Testis (tissue), 3 donors: ENCODE data around the gene OS9. TPM values are rescaled to one million over a fixed set of nuclear protein-coding genes. Genes with fewer than 3 reads are reported as not detected.

ENCODE experiments used
- DNase-seq: peaks from one replicate; pipeline ENCODE4 v3.0.0-alpha.2; 2019
- H3K27ac ChIP-seq, 2 donors: fragments of 200-600 bp; sonication (generic); one replicate each; pipeline ENCODE4 v1.5.1; 2019
- H3K27me3 ChIP-seq: fragments of 200-600 bp; sonication (generic); one replicate; pipeline ENCODE4 v1.5.1; 2019
- H3K36me3 ChIP-seq: fragments of 200-600 bp; sonication (generic); one replicate; pipeline ENCODE4 v1.5.1; 2017; ENCODE audit warnings: low read depth; ENCODE audit errors: missing control alignments
- H3K4me1 ChIP-seq: fragments of 200-600 bp; sonication (generic); one replicate; pipeline ENCODE4 v1.5.1; 2019
- H3K4me3 ChIP-seq, 2 donors: fragments of 200-600 bp; sonication (generic); one replicate each; pipeline ENCODE4 v1.5.1; 2017 to 2019
- H3K9me3 ChIP-seq: fragments of 200-600 bp; sonication (generic); one replicate; pipeline ENCODE4 v1.5.1; 2017
- POLR2A ChIP-seq: fragments of 450-650 bp; IDR thresholded peaks from one replicate; pipeline ENCODE4 v1.6.1; 2017; ENCODE audit warnings: antibody characterized with exemption, mild to moderate bottlenecking, moderate library complexity
- WGBS, 2 donors: methylation state at CpG; one replicate each; pipeline ENCODE4 v1.1.5; 2018; 5-methylcytosine and 5-hydroxymethylcytosine counted together
- intact Hi-C: fragments of 100-400 bp; cut with DNase I; formaldehyde crosslinking; loops from one replicate; pipeline ENCODE4 v1.15.1; 2023; ENCODE audit warnings: low total_unique reads
- polyA plus RNA-seq: library from polyadenylated mRNA; stranded (reverse); fragments of 350-450 nt; fragmentation: Illumina TruSeq; extraction: RNeasy Lipid Tissue Mini Kit (QIAGEN cat#74804); gene quantifications from one replicate; pipeline ENCODE4 v1.2.3, GENCODE V29; 2014; ENCODE audit warnings: low read depth, low replicate concordance; ENCODE audit not compliant: insufficient read depth
- total RNA-seq, 2 donors: library from RNA; depleted of rRNA; stranded (reverse); fragments of >200 nt; gene quantifications; one replicate each; pipeline ENCODE4 v1.2.3, GENCODE V29; 2016
- TF ChIP-seq, protein P1 (sequence below), 3 experiments: fragments of 450-650 bp in 2 of 3; fragments of 200-600 bp in 1 of 3; sonication (generic) in 1 of 3; IDR thresholded peaks; one replicate each; pipeline ENCODE4 v1.5.1; 2016 to 2019; ENCODE audit warnings: antibody characterized with exemption in 3 of 3, mild to moderate bottlenecking in 2 of 3, moderate library complexity in 1 of 3

The OS9 gene
- total and polyA plus RNA-seq, 3 donors from 2014 or later = 88.1 to 158 (median 121) TPM

DNA sequence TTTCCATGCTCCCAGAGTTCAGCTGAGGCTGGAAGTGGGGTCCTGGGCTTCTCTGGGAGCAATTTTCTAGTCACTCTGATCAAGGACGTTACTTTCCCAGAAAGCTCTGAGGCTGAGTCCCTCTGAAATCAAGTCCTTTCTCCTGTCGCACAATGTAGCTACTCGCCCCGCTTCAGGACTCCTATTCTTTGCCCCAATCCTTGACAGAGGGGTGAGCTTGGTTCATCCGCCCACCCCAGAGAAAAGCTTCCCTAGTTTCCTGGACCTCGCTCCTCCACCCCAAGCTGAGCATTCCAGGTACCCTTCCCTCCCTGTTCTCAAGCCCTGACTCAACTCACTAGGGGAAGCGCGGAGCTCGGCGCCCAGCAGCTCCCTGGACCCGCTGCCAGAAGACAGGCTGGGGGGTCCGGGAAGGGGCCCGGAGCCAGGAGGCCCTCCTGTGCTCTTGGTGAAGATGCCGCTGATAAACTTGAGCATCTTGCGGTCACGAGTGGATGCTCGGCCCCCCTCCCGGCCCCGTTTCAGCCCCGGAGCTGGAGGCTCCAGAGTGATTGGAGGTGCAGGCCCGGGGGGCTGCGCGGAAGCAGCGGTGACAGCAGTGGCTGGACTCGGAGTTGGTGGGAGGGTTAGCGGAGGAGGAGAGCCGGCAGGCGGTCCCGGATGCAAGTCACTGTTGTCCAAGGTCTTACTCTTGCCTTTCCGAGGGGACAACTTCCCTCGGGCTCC, 43.0 kb downstream of the OS9 start:
- Histone ChIP-seq H3K9me3 (no peaks in the 10 kb centered on the region), H3K27ac (no peak overlapping the region), H3K36me3 (no peaks in the 10 kb centered on the region), H3K27me3 (no peaks in the 10 kb centered on the region), H3K4me3 (peak overlapping the region; percentile 15 to 47), H3K4me1 (peaks cover 15% of the 10 kb centered on the region)
- intact Hi-C loops = no loop called here
- WGBS, 2 donors = 0 to 20% methylated on average over 3 to 31 of the region's 31 CpGs
- DNase-seq = no peak
- no peak for TF ChIP-seq POLR2A
- TF ChIP-seq, protein P1, sequence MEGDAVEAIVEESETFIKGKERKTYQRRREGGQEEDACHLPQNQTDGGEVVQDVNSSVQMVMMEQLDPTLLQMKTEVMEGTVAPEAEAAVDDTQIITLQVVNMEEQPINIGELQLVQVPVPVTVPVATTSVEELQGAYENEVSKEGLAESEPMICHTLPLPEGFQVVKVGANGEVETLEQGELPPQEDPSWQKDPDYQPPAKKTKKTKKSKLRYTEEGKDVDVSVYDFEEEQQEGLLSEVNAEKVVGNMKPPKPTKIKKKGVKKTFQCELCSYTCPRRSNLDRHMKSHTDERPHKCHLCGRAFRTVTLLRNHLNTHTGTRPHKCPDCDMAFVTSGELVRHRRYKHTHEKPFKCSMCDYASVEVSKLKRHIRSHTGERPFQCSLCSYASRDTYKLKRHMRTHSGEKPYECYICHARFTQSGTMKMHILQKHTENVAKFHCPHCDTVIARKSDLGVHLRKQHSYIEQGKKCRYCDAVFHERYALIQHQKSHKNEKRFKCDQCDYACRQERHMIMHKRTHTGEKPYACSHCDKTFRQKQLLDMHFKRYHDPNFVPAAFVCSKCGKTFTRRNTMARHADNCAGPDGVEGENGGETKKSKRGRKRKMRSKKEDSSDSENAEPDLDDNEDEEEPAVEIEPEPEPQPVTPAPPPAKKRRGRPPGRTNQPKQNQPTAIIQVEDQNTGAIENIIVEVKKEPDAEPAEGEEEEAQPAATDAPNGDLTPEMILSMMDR (IDR thresholded peaks at IDR 0.05) = no peak

DNA sequence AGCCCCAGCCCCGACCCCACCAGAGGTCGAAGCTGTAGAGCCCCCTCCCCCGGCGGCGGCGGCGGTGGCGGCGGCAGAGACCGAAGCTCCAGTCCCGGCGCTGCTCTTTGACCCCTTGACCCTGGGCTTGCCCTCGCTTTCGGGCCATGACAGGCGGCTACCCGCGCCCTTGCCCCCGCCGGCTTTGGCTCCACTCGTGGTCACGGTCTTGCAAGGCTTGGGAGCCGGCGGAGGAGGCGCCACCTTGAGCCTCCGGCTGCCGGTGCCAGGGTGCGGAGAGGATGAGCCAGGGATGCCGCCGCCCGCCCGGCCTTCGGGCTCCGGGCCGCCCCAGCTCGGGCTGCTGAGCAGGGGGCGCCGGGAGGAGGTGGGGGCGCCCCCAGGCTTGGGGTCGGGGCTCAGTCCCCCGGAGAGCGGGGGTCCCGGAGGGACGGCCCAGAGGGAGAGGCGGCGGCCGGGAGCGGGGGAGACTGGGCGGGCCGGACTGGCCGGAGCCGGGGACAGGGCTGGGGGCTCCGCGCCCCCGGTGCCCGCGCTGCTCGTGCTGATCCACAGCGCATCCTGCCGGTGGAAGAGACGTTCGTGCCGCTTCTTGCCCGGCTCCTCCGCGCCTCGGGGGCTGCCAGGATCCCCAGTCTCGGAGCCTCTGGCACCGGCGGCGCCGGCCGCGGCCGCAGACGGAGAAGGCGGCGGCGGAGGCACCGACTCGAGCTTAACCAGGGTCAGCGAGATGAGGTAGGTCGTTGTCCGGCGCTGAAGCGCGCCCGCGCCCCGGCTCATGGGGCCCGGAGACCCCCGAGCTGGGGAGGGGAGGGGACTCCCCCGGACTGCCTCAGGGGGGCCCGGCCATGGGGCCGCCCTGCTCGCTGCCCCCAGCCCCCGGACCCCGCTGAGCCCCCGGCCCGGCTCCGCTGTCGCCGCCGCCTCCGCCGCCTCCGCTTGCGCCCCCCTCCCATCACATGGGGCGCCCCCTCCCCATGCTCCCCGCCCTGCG, 43.8 kb downstream of the OS9 start:
- intact Hi-C loops = no loop called here
- no peaks in the 10 kb centered on the region for H3K36me3 ChIP-seq
- H3K27ac ChIP-seq = no peak overlapping the region
- WGBS, 2 donors = 2 to 30% methylated on average over 7 to 92 of the region's 110 CpGs
- no peak for DNase-seq
- TF ChIP-seq, protein P1 (IDR thresholded peaks at IDR 0.05) = peak in 1 of 3 experiments; percentile 22
- no peak for TF ChIP-seq POLR2A
- H3K4me1 ChIP-seq = peaks cover 15% of the 10 kb centered on the region
- H3K9me3 ChIP-seq = no peaks in the 10 kb centered on the region
- no peaks in the 10 kb centered on the region for H3K27me3 ChIP-seq
- peak overlapping the region; percentile 15 to 47 for H3K4me3 ChIP-seq

DNA sequence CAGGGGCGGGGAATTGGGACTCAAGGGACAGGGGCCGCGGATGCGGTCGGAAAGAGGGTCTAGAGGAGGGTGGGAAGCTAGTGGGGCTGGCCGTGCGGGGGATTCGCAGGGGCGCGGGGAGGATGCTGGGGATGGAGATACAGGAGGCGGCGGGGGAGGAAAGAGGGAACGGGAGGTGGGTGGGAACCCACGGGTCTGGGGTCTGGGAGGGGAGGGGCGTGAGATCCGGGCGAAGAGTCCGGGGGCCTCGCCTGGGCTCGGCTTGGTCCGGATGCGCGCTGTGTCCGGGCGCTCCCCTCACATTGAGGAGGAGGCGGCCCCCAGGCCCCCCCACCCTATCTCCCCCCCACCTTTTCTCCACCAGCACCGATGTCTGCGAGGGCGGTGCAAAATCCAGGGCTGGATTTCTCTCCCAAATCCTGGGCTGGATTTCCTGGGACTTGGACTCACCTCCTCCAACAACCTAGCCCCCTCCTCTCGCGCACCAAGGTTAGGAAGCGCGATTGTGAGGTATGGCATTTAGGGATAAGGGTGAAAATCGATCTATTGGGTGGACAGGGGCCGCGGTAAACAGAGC, 44.8 kb downstream of the OS9 start, which contains the start of gene AGAP2:
Gene AGAP2, minus strand, starts transcription at position 82 of the 577 bp plus-strand sequence. CDS start 496 bp downstream, outside the sequence.
- TF ChIP-seq, protein P1 (IDR thresholded peaks at IDR 0.05) = no peak
- TF ChIP-seq POLR2A = no peak
- Histone ChIP-seq H3K27me3 (no peaks in the 10 kb centered on the region), H3K27ac (no peak within 1 kb of the TSS), H3K4me3 (peak within 1 kb of the TSS; percentile 15 to 47), H3K4me1 (peaks cover 15% of the 10 kb centered on the region), H3K36me3 (no peaks in the 10 kb centered on the region), H3K9me3 (no peaks in the 10 kb centered on the region)
- peak; percentile 37 for DNase-seq
- WGBS, 2 donors = 7 to 14% methylated on average over 32 to 34 of the region's 36 CpGs
- intact Hi-C loops = no loop called here

DNA sequence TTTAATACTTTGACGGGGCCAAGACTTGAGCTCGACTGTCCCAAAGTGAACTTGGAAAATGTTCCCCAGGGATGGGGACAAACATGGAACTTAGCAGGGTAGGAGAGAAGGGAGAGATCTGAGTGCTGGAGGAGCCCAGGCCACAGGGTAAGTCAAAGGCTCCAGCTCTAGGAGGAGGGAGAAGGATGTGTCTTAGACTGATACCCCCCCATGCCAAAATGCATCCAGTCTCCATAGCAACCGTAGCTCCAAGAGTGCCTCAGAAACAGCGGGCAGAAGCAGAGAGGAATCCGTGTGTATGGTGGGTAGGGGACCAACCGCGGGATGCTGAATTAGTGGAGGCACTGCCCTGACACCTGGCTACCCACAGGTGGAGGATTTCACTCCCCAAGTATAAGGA, 45.5 kb downstream of the OS9 start:
- no peak overlapping the region for H3K4me3 ChIP-seq
- peaks cover 15% of the 10 kb centered on the region for H3K4me1 ChIP-seq
- no peaks in the 10 kb centered on the region for H3K27me3 ChIP-seq
- no peak for TF ChIP-seq POLR2A
- intact Hi-C loops = no loop called here
- H3K36me3 ChIP-seq = no peaks in the 10 kb centered on the region
- H3K9me3 ChIP-seq = no peaks in the 10 kb centered on the region
- DNase-seq = no peak
- no peak overlapping the region for H3K27ac ChIP-seq
- WGBS, 2 donors = 25 to 29% methylated on average over 7 of the region's 7 CpGs
